Smooth muscle cell (in vitro differentiated cells): Measurements from ENCODE around the gene ZNF22. TPM values are rescaled to one million over a fixed set of nuclear protein-coding genes. Genes with fewer than 3 reads are reported as not detected.
"Not testable (repeated sequence)": the region's sequence is repeated elsewhere in the genome, so short reads cannot be mapped to it uniquely, and the experiment has no call there.

Experiments
- DNase-seq: peaks from one replicate; lab custom pipeline; 2025; ENCODE audit not compliant: unreplicated experiment; lab: John Stamatoyannopoulos, UW
- H2AFZ ChIP-seq: fragments of 200-600 bp; sonication (generic); 2 replicates; pipeline ENCODE4 v1.6.0; 2016; ENCODE audit warnings: antibody characterized with exemption, low read depth, mild to moderate bottlenecking
- H3F3A ChIP-seq: fragments of 200-600 bp; sonication (generic); 2 replicates; pipeline ENCODE4 v1.6.0; 2017; ENCODE audit warnings: antibody characterized with exemption, low read depth
- H3K27ac ChIP-seq: fragments of 200-600 bp; sonication (generic); 2 replicates; pipeline ENCODE4 v1.5.1; 2016; ENCODE audit warnings: low read depth, mild to moderate bottlenecking
- H3K27me3 ChIP-seq: fragments of 200-600 bp; sonication (generic); 2 replicates; pipeline ENCODE4 v1.6.1; 2016; ENCODE audit warnings: low read depth, mild to moderate bottlenecking
- H3K36me3 ChIP-seq: fragments of 200-600 bp; sonication (generic); 2 replicates; pipeline ENCODE4 v1.5.1; 2016; ENCODE audit warnings: low read depth
- H3K4me1 ChIP-seq: fragments of 200-600 bp; sonication (generic); 2 replicates; pipeline ENCODE4 v1.5.1; 2016; ENCODE audit warnings: low read depth
- H3K4me2 ChIP-seq: fragments of 200-600 bp; sonication (generic); 2 replicates; pipeline ENCODE4 v1.6.0; 2016; ENCODE audit warnings: mild to moderate bottlenecking
- H3K4me3 ChIP-seq: fragments of 200-600 bp; sonication (generic); 2 replicates; pipeline ENCODE4 v1.5.1; 2016; ENCODE audit warnings: mild to moderate bottlenecking
- H3K79me2 ChIP-seq: fragments of 200-600 bp; sonication (generic); 2 replicates; pipeline ENCODE4 v1.6.0; 2016; ENCODE audit warnings: low read depth, mild to moderate bottlenecking
- H3K9ac ChIP-seq: fragments of 200-600 bp; sonication (generic); 2 replicates; pipeline ENCODE4 v1.6.0; 2016; ENCODE audit warnings: low read depth
- H3K9me3 ChIP-seq: fragments of 200-600 bp; sonication (generic); replicated peaks from 2 replicates; pipeline ENCODE4 v1.5.1; 2016; ENCODE audit warnings: low read depth
- H4K20me1 ChIP-seq: fragments of 200-600 bp; sonication (generic); 2 replicates; pipeline ENCODE4 v1.6.0; 2016; ENCODE audit warnings: low read depth
- WGBS: methylation state at CpG from one replicate; pipeline ENCODE4 v1.1.7; 2016; ENCODE audit warnings: low lambda C conversion rate; 5-methylcytosine and 5-hydroxymethylcytosine counted together
- polyA plus RNA-seq: library from polyadenylated mRNA; unstranded; fragments of >200 nt; fragmentation: Nextera tagmentation; extraction: Ambion mirVana; gene quantifications from 2 replicates; pipeline ENCODE4 v1.2.1, GENCODE V29; 2016
- total RNA-seq: library from RNA; depleted of rRNA; stranded (reverse); fragments of >200 nt; gene quantifications from 2 replicates; pipeline ENCODE4 v1.2.3, GENCODE V29; 2014
- TF ChIP-seq, protein P1 (sequence below): fragments of 200-600 bp; sonication (generic); IDR thresholded peaks from 2 replicates; pipeline ENCODE4 v1.5.1; 2017; ENCODE audit warnings: borderline replicate concordance, mild to moderate bottlenecking, antibody characterized with exemption; ENCODE audit not compliant: insufficient read depth, poor library complexity, severe bottlenecking

ZNF22 gene
- total and polyA plus RNA-seq, 2 experiments from 2014 or later, result 30.7 to 38.9 TPM

DNA sequence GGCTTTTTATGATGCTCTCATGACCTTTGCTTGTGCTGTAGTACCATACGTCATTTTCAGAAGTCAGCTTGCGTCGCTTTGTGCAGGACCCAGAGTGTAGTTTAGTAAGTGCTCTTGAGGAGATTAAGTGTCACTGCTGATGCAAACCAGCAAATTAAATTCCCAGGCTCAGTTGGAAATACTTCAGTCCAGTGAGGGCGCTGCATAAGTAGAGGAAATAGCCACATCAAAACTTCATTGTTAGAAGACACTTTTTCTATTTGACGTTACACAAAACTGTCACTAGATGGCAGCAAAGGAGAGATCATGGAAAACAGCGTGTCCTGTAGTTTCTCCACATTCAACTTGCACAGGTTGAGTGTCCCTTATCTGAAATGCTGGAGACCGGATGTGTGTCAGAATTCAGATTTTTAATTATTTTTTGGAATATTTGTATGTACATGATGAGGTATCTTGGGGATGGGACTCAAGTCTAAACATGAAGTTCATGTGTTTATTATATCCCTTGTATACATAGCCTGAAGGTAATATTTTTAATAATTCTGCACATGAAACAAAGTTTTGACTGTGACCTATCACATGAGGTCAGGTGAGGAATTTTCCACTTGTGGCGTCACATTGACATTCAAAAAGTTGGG lies 7.9 kb downstream of the ZNF22 start:
- H3K4me3 ChIP-seq, result no peak overlapping the region

DNA sequence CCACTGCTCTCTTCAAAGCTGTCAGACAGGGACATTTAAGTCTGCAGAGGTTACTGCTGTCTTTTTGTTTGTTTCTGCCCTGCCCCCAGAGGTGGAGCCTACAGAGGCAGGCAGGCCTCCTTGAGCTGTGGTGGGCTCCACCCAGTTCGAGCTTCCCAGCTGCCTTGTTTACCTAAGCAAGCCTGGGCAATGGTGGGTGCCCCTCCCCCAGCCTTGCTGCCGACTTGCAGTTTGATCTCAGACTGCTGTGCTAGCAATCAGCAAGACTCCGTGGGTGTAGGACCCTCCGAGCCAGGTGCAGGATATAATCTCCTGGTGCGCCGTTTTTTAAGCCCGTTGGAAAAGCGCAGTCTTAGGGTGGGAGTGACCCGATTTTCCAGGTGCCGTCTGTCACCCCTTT lies 13.8 kb downstream of the ZNF22 start:
- not testable (repeated sequence) for H3K9ac ChIP-seq, H3K27me3 ChIP-seq, H3K36me3 ChIP-seq, DNase-seq, H3K4me1 ChIP-seq, H4K20me1 ChIP-seq, H3K4me3 ChIP-seq, H3K79me2 ChIP-seq, H3K4me2 ChIP-seq, H2AFZ ChIP-seq, H3F3A ChIP-seq, H3K27ac ChIP-seq, H3K9me3 ChIP-seq
- WGBS, result 85% methylated on average over 10 of the region's 10 CpGs

More for the DNA sequence above, 7.9 kb downstream of the ZNF22 start:
- Histone ChIP-seq H3K4me1 (no peaks in the 10 kb centered on the region), H3K79me2 (peaks cover 15% of the 10 kb centered on the region), H3K9ac (no peak overlapping the region), H3K36me3 (peaks cover 7% of the 10 kb centered on the region), H3K4me2 (peak overlapping the region; percentile 27), H3K27ac (no peak overlapping the region), H2AFZ (no peak overlapping the region), H3F3A (no peaks in the 10 kb centered on the region), H3K27me3 (no peaks in the 10 kb centered on the region), H3K9me3 (no peaks in the 10 kb centered on the region), H4K20me1 (no peaks in the 10 kb centered on the region)
- 17% methylated on average over 8 of the region's 8 CpGs for WGBS
- TF ChIP-seq, protein P1, sequence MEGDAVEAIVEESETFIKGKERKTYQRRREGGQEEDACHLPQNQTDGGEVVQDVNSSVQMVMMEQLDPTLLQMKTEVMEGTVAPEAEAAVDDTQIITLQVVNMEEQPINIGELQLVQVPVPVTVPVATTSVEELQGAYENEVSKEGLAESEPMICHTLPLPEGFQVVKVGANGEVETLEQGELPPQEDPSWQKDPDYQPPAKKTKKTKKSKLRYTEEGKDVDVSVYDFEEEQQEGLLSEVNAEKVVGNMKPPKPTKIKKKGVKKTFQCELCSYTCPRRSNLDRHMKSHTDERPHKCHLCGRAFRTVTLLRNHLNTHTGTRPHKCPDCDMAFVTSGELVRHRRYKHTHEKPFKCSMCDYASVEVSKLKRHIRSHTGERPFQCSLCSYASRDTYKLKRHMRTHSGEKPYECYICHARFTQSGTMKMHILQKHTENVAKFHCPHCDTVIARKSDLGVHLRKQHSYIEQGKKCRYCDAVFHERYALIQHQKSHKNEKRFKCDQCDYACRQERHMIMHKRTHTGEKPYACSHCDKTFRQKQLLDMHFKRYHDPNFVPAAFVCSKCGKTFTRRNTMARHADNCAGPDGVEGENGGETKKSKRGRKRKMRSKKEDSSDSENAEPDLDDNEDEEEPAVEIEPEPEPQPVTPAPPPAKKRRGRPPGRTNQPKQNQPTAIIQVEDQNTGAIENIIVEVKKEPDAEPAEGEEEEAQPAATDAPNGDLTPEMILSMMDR, result peak; percentile 72
- no peak for DNase-seq

DNA sequence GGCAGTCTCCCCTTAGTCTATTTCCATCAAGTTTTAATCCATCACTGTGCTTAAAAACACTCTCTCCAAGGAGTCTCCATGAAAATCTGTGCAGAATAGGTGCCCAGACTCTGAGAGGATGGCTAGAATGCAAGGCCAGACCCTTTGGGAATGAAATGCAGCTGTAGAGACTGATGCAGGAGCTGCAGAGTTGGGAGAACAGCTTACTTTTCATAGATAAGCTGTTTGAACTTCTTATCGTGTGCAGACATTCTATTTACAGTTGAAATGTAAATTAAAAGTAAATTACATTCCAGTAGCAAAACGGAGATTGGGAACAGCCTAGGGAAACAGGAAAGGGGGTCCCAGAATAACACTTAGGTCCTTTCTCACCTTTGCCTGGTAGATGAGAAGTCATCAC lies 14.9 kb downstream of the ZNF22 start:
- Histone ChIP-seq H4K20me1 (no peaks in the 10 kb centered on the region), H3F3A (no peaks in the 10 kb centered on the region), H3K79me2 (no peaks in the 10 kb centered on the region), H3K4me2 (no peak overlapping the region), H3K4me3 (no peak overlapping the region), H2AFZ (no peak overlapping the region), H3K27me3 (no peaks in the 10 kb centered on the region), H3K4me1 (no peaks in the 10 kb centered on the region), H3K27ac (no peak overlapping the region), H3K9me3 (no peaks in the 10 kb centered on the region), H3K9ac (no peak overlapping the region), H3K36me3 (no peaks in the 10 kb centered on the region)
- TF ChIP-seq, protein P1, result no peak
- 61% methylated on average over 2 of the region's 2 CpGs for WGBS
- DNase-seq, result no peak

DNA sequence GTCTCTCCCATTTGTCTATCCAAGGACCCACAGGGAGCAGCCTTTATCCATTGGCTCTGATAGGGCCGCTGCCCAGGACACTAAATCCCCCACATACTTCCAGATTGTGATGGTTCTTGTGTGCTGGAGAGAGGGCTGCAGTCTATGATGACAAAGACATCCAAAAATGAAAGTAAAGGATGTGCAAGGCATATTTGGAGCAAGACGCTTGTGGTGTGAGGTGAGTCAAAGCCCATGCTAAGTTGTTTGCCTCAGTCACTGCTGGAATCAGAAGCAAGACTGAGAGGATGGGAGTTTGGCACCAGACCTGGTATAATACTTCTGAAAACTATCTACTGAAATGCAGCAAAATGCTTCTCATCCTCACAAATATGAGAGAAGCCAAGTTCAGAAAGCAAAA lies 22.7 kb downstream of the ZNF22 start:
- no peak overlapping the region for H3K9ac ChIP-seq
- TF ChIP-seq, protein P1, result no peak
- no peak overlapping the region for H3K27ac ChIP-seq
- WGBS, result 88% methylated on average over 2 of the region's 2 CpGs
- no peak for DNase-seq
- H3K4me3 ChIP-seq, result no peak overlapping the region
- H3K4me2 ChIP-seq, result no peak overlapping the region
- H3K36me3 ChIP-seq, result no peaks in the 10 kb centered on the region
- no peaks in the 10 kb centered on the region for H3K27me3 ChIP-seq
- H3K79me2 ChIP-seq, result no peaks in the 10 kb centered on the region
- no peaks in the 10 kb centered on the region for H3K9me3 ChIP-seq
- H3F3A ChIP-seq, result no peaks in the 10 kb centered on the region
- H4K20me1 ChIP-seq, result no peaks in the 10 kb centered on the region
- no peak overlapping the region for H2AFZ ChIP-seq
- H3K4me1 ChIP-seq, result no peaks in the 10 kb centered on the region
